Panc1 (cell line): ENCODE data around the gene CDV3. TPM values are rescaled to one million over a fixed set of nuclear protein-coding genes. Genes with fewer than 3 reads are reported as not detected.

ENCODE experiments used
- ATAC-seq: fragments of 200-7000 bp; cut with Tn5 transposase; 2 replicates; pipeline ENCODE4 v1.9.1; 2020; ENCODE audit warnings: mild to moderate bottlenecking, moderate library complexity
- BruUV-seq: library from RNA; stranded (reverse); fragments of 400-500 nt; replicated peaks from 2 replicates; lab custom pipeline; 2021; lab: Mats Ljungman, UMichigan
- CTCF ChIA-PET: fragments of 300-600 bp; sonication (Branson Sonifier 250); formaldehyde crosslinking; loops from one replicate; lab custom pipeline; 2022; ENCODE audit warnings: antibody characterized with exemption; lab: Charles Lee
- POLR2A ChIA-PET: fragments of 300-600 bp; sonication (Branson Sonifier 250); formaldehyde crosslinking; loops from one replicate; lab custom pipeline; 2022; ENCODE audit warnings: antibody characterized with exemption; lab: Charles Lee
- DNase-seq: peaks from one replicate; pipeline ENCODE4 v3.0.0-alpha.2; 2010; ENCODE audit warnings: low read depth, low spot score
- H3K27ac ChIP-seq: 2 replicates; pipeline ENCODE4 v1.5.1; 2011; ENCODE audit warnings: mild to moderate bottlenecking, low read length, inconsistent platforms
- H3K27me3 ChIP-seq: fragments of 200-500 bp; sonication (Bioruptor generic); 2 replicates; pipeline ENCODE4 v1.6.0; 2014; ENCODE audit warnings: low read length, inconsistent platforms; ENCODE audit not compliant: control insufficient read depth, insufficient read depth
- H3K36me3 ChIP-seq: fragments of 200-500 bp; sonication (Bioruptor generic); 2 replicates; pipeline ENCODE4 v1.5.1; 2014; ENCODE audit warnings: inconsistent platforms, mild to moderate bottlenecking, low read length, moderate library complexity; ENCODE audit not compliant: control insufficient read depth, insufficient read depth
- H3K4me1 ChIP-seq: 2 replicates; pipeline ENCODE4 v1.5.1; 2011; ENCODE audit warnings: inconsistent platforms, mild to moderate bottlenecking, low read length, moderate library complexity; ENCODE audit not compliant: control insufficient read depth, insufficient read depth
- H3K4me3 ChIP-seq, 2 experiments: 2 replicates each; pipeline ENCODE4 v1.5.1; 2011 to 2012; ENCODE audit warnings: low read depth in 2 of 2, low read length in 2 of 2, mild to moderate bottlenecking in 2 of 2, inconsistent platforms in 1 of 2, moderate library complexity in 1 of 2
- H3K9me3 ChIP-seq: fragments of 200-500 bp; sonication (Bioruptor generic); 2 replicates; pipeline ENCODE4 v1.5.1; 2014; ENCODE audit warnings: low read depth, mild to moderate bottlenecking, inconsistent platforms, low read length, moderate library complexity; ENCODE audit not compliant: control insufficient read depth, insufficient read depth
- POLR2AphosphoS5 ChIP-seq: IDR thresholded peaks from 2 replicates; pipeline ENCODE4 v1.6.1; 2012; ENCODE audit warnings: mild to moderate bottlenecking, low read depth, low read length, moderate library complexity
- REST ChIP-seq, 2 experiments: IDR thresholded peaks; 2 replicates each; pipeline ENCODE4 v1.6.1; 2011 to 2012; ENCODE audit warnings: low read depth in 2 of 2, control low read depth in 1 of 2, low read length in 1 of 2, mild to moderate bottlenecking in 1 of 2, moderate library complexity in 1 of 2; ENCODE audit not compliant: insufficient read depth in 1 of 2
- SIN3A ChIP-seq: IDR thresholded peaks from 2 replicates; pipeline ENCODE4 v1.6.1; 2012; ENCODE audit warnings: low read depth, mild to moderate bottlenecking, low read length, moderate library complexity, borderline replicate concordance; ENCODE audit not compliant: insufficient read depth
- TCF7L2 ChIP-seq: IDR thresholded peaks from 2 replicates; pipeline ENCODE4 v1.6.1; 2011; ENCODE audit warnings: mild to moderate bottlenecking, low read depth, low read length, inconsistent platforms
- in situ Hi-C: cut with HindIII; loops from 2 replicates; pipeline ENCODE4 v1.10.0; 2016; ENCODE audit warnings: low sequenced_read_pairs, low pct_unique_long_range_greater_than_20kb
- intact Hi-C: fragments of 100-400 bp; cut with micrococcal nuclease; formaldehyde crosslinking; loops from one replicate; pipeline ENCODE4 v1.10.0; 2022; ENCODE audit not compliant: unreplicated experiment
- total RNA-seq: library from RNA; stranded (reverse); gene quantifications from one replicate; pipeline ENCODE4 v1.2.1, GENCODE V29; 2021; ENCODE audit not compliant: unreplicated experiment
- TF ChIP-seq, protein P1 (sequence below): fragments of 450-650 bp; IDR thresholded peaks from 2 replicates; pipeline ENCODE4 v1.5.1; 2017; ENCODE audit warnings: mild to moderate bottlenecking

CDV3 gene
- total RNA-seq, 1 experiment from 2014 or later, result 506 TPM

- Histone ChIP-seq H3K27me3 (no peaks in the 10 kb centered on the region), H3K27ac (peak overlapping the region; percentile 68; the same call in 1 of the 2 replicates), H3K9me3 (no peaks in the 10 kb centered on the region), H3K4me1 (peaks cover 13% of the 10 kb centered on the region), H3K36me3 (no peaks in the 10 kb centered on the region), H3K4me3 (no peak overlapping the region)
- in situ Hi-C loops (no loop called here), intact Hi-C loops (no loop called here)
- peak; percentile 56; the same call in 1 of the 2 replicates for ATAC-seq
- ChIA-PET CTCF (no interaction called here), POLR2A (interaction anchor here (0.6 kb wide), 1 partner anchor 825 kb away, joined by 7 read pairs; no protein-coding TSS in a partner anchor)
- TF ChIP-seq REST (IDR thresholded peaks at IDR 0.05; ENCODE audit: insufficient read depth in 1 of 2, low read depth in 2 of 2, low read length in 1 of 2) (no peak), SIN3A (no peak)
- BruUV-seq, result no TSS peak
- no peak for DNase-seq
Measured at GRCh38 chr3:133547432-133548041, 25.9 kb upstream of the CDV3 start.

DNA sequence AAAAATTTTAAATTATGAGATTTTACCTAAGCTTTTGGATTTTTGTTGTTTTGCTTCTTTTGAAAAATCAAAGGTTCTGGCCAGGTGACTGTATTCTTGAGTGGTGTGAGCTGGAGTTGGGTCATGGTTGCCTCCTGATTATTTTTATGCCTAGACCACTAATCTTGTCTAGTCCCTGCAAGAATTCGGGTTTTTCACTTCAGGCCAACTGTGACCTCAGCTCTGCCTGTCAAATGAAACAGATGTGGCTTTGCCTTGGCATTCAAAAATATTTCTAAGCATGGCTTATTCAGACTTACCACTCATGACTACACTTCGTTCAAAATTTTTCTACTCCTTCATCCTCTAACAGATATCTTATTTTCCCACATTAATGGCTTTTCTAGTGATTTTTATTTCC is 25.4 kb upstream of the CDV3 start:
- Histone ChIP-seq H3K27me3 (no peaks in the 10 kb centered on the region), H3K4me3 (no peak overlapping the region), H3K9me3 (no peaks in the 10 kb centered on the region), H3K4me1 (peaks cover 13% of the 10 kb centered on the region), H3K36me3 (no peaks in the 10 kb centered on the region), H3K27ac (peak overlapping the region; percentile 68; the same call in 1 of the 2 replicates)
- intact Hi-C loops (no loop called here), in situ Hi-C loops (no loop called here)
- BruUV-seq, result no TSS peak
- no peak for TF ChIP-seq TCF7L2
- no peak for TF ChIP-seq REST (IDR thresholded peaks at IDR 0.05; ENCODE audit: insufficient read depth in 1 of 2, low read depth in 2 of 2, low read length in 1 of 2)
- TF ChIP-seq, protein P1, sequence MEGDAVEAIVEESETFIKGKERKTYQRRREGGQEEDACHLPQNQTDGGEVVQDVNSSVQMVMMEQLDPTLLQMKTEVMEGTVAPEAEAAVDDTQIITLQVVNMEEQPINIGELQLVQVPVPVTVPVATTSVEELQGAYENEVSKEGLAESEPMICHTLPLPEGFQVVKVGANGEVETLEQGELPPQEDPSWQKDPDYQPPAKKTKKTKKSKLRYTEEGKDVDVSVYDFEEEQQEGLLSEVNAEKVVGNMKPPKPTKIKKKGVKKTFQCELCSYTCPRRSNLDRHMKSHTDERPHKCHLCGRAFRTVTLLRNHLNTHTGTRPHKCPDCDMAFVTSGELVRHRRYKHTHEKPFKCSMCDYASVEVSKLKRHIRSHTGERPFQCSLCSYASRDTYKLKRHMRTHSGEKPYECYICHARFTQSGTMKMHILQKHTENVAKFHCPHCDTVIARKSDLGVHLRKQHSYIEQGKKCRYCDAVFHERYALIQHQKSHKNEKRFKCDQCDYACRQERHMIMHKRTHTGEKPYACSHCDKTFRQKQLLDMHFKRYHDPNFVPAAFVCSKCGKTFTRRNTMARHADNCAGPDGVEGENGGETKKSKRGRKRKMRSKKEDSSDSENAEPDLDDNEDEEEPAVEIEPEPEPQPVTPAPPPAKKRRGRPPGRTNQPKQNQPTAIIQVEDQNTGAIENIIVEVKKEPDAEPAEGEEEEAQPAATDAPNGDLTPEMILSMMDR, result no peak
- no peak for TF ChIP-seq POLR2AphosphoS5
- TF ChIP-seq SIN3A, result no peak
- ATAC-seq (no peak), DNase-seq (no peak)
- POLR2A ChIA-PET, result no interaction called here
- CTCF ChIA-PET, result no interaction called here
